UCSD-AML1 (cell line): ENCODE data around the gene KCNMA1.
A peak's percentile ranks its signal among the peaks of the same experiment; 100 is the strongest.

Experiments
- DNase-seq: peaks from one replicate; lab custom pipeline; 2025; ENCODE audit not compliant: unreplicated experiment; lab: John Stamatoyannopoulos, UW

KCNMA1 gene

GRCh38 chr10:76939933-76940468 lies 697.6 kb downstream of the KCNMA1 start:
- DNase-seq: no peak

- DNase-seq: no peak
These were observed 700.4 kb downstream of the KCNMA1 start for GRCh38 chr10:76937181-76937600.

DNA sequence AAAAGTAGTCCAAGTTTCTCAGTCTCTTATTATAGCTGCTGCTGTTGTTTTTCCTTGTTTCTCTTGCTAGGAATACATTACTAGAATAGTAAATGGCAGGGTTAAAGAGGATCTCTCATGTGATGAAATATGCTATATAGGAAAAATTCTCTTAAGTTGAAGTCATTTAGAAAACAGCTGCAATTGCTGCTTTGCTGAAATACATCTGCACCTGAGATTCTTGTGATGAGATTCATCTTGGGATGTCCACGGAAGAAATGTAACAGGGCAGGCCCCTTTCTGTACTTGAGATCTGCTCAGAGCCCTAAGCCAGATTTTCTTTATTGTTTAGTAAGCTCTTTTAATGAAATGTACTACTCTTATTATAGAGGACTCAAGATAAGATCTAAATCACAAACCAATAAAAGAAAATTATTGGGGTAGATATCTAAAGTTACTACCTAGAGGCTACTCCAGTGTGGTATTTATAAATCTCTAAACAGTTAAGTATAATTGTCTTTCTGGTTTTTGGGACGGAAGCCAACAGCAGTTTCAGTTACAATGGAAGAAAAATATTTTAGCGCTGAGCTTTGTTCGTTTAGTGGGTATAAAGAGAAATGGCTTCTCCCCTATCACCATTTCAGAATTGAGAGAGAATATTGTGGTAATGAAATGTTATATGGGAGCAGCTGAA lies 701.5 kb downstream of the KCNMA1 start:
- DNase-seq: no peak

DNA sequence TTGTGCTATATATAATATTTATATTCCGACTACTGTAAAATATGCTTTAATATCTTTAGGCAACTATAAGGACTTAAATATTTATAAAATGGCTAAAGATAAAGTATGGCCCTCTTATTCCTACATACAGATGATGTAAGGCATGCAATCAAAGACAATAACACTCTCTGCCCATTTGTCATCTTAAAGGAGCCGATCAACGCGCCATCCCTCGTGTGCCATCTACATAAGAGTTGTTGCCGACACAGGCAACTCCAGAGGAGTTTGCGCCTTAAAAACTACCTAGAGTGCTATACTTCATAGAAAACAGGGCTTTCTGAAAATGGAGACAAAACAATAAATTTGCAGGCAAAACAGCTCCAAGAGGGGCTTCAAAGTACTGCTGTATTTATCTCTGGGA lies 709.0 kb downstream of the KCNMA1 start:
- no peak for DNase-seq

DNA sequence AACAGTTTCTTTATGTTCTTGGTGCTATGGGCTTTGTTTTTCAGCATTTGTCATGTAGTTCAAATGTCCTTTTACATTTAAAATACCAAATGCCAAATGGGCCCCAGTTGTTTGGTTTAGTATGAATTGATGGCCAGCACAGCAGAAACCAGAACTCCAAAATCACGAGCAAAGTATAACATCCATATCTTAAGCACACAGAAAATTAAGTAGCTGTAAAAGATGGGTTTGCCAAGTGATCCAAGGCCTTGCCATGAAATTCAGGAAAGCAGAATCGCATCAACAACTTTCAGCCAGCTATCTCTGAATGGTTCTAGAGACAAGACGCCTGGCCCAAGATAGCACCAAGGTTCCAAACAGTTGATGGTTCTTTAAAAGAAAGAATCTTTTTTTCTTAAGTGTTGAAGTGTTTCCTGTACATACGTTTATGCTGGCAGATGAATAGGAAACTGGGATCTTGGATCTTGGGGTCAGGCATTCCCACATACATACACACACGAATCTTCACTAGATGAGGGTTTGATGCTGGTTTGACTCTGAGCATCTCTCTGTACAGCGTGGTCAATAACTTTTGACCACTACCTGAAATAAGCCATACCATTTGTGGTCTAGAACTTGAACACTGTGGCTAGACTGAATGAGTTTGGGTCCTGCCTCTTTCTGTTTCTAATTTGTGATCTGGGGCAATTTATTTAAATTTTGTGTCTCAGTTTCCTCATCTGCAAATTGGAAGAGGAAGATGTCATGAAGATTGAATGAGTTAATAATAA lies 711.8 kb downstream of the KCNMA1 start:
- DNase-seq: no peak

DNA sequence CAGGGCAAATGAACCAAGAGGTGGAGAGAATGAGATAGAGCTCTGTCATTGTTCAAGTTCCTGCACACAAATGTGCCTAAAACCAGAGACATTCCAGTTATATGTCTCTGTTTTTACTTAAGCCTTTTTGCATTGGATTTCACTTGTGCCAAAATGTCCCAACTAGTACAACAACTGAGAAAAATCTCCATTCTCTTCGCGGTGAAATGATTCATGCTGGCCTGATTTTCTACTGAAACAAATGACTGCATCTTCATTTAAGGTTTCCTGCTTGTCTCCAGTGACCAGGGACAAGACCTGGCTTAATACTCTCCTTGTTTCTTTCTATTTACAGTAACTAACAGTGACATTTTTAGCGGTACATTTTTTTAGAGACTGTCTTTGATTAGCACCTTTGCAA lies 714.9 kb downstream of the KCNMA1 start:
- no peak for DNase-seq

GRCh38 chr10:76921383-76922010 lies 716.1 kb downstream of the KCNMA1 start:
- DNase-seq: no peak

- no peak for DNase-seq
These were observed 717.0 kb downstream of the KCNMA1 start for GRCh38 chr10:76920581-76920980.

- DNase-seq: no peak
These were observed 719.5 kb downstream of the KCNMA1 start for GRCh38 chr10:76918106-76918505.

GRCh38 chr10:76917071-76917470 lies 720.5 kb downstream of the KCNMA1 start:
- no peak for DNase-seq

GRCh38 chr10:76916536-76916935 lies 721.1 kb downstream of the KCNMA1 start:
- DNase-seq: no peak

- no peak for DNase-seq
These were observed 722.3 kb downstream of the KCNMA1 start for GRCh38 chr10:76915316-76915715.

- no peak for DNase-seq
These were observed 726.4 kb downstream of the KCNMA1 start for GRCh38 chr10:76911184-76911583.

DNA sequence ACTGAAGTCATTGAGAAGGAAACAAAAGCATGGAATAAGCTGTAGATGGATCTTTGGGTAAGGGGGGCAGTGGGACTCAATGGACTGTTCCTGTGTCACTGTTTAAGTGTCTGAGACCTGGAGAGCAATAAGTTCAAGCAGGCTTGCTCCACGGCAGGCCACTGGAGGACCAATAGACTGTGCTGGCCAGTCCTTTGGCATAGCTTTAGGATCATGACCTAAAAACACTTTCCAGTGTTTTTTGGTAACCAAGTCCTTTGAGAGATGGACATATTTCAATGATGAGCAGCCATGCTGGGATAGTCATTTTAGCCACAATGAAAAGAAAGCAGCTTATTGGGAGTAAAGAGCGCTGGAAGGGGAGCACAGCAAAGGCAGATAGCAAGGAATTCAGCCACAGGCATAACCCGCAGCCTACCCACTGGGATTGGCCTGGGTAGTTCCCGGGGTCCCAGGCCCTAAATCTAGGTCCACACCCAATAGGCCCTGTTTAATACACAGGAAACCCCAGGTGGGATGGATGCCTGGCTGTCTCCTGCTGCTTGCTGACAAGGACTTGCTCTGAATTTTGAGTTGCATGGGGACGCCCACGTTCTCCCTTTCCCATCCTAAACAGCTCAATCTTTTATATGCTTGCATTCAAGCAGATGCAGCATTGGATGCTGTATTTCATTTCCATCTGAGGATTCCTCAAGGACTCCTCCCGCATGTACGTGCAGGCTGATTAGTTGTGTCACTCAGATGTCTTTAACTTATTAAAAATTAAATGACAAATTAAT lies 727.2 kb downstream of the KCNMA1 start:
- no peak for DNase-seq

DNA sequence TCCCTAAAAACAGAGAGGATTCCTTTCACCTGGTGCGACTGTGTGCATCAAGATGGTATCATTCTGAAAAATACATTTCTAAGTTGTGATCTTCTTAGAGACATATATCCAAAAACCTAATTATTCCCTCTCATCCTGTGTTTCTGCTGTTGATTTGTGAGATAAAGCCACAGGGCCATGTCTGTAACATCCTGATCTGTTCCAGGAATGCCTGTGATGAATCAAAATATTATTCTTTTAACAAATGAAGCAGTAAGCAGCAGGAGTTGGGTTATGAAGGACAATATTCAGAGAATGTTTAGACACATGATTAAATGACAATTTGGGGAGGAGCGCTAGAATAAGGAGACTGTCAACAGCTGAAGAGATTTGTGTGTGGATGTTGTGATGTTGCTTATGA lies 731.4 kb downstream of the KCNMA1 start:
- DNase-seq: no peak

DNA sequence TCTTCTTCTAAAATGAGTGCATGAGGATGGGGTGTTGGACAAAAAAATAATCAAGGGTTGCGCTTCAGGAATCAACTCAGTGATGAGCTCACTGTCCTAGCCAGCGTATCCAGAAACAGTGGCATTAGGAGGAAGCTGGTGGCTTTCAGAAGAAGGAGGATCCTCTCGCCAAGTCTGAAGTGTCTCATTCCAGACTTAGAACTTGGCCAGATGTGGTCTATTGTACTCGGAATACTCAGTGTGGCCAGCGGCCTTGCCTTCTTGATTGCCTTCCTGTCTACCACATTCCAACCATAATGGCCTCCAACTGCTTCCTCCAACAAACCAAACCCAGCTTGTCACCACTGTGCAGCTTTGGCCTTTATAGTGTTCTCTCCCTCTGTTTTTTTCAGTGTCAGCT lies 732.4 kb downstream of the KCNMA1 start:
- DNase-seq: peak; percentile 19

- no peak for DNase-seq
These were observed 734.1 kb downstream of the KCNMA1 start for GRCh38 chr10:76903387-76903945.

GRCh38 chr10:76902949-76903348 lies 734.7 kb downstream of the KCNMA1 start:
- peak; percentile 74 for DNase-seq

DNA sequence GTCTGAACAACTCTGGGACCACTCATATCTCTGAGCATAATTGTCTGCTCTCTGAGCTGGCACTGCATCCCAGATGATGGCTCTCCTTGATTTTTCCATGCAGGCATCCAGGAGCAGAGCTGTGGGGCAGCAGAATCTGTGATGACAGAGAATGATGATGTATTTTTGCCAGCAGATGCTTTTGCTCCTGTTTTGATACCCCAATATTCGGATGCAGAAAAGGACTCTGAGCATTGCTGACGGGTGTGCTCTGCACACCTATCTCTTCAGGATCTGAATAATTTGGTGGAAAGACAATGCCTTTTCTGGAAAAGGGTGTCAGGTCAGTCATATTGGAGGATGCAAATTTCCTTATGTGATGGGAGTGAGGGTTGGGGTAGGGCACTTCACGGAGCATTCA lies 735.9 kb downstream of the KCNMA1 start:
- DNase-seq: no peak

GRCh38 chr10:76899490-76899889 lies 738.1 kb downstream of the KCNMA1 start:
- DNase-seq: no peak
